Endothelial cell of umbilical vein (primary cell): ENCODE results near the gene C4orf50.

ENCODE experiments used
- CTCF ChIP-seq, 2 donors: IDR thresholded peaks; 1 replicate in 1 of 2; 2 replicates in 1 of 2; pipeline ENCODE4 v1.5.1; 2011; ENCODE audit warnings: low read length in 2 of 2, mild to moderate bottlenecking in 2 of 2, moderate library complexity in 2 of 2, control low read depth in 1 of 2, inconsistent platforms in 1 of 2, low read depth in 1 of 2; ENCODE audit not compliant: insufficient read depth in 1 of 2; ENCODE audit errors: extremely low read depth in 1 of 2
- POLR2A ChIP-seq: IDR thresholded peaks from 2 replicates; pipeline ENCODE4 v1.6.1; 2012; ENCODE audit warnings: low read depth, mild to moderate bottlenecking, control low read depth, low read length
- TF ChIP-seq, protein P1 (sequence below): IDR thresholded peaks from 2 replicates; pipeline ENCODE4 v1.6.1; 2011; ENCODE audit not compliant: insufficient read depth, insufficient read length

DNA sequence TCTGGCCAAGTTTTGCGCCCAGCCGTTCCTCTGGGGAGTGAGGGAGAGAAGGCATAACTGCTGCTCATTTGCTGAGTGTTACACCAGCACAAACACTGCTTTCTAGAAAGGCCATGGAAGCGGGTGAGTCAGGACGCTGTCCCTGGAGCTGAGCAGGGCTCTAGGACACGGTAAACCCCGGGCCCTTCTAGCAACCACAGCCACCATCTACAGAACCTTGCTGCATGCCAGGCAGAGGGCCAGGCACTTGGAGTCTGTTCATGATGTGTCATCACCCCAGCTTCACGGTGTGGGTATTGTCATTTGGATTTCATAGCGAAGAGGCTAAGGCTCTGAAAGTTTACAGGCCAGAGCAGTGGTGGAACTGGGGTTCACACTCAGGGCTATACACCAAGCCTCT, 31.8 kb upstream of the C4orf50 start:
- TF ChIP-seq CTCF (IDR thresholded peaks at IDR 0.05; ENCODE audit: extremely low read depth in 1 of 2, insufficient read depth in 1 of 2, low read depth in 1 of 2, low read length in 2 of 2): no peak
- TF ChIP-seq, protein P1, sequence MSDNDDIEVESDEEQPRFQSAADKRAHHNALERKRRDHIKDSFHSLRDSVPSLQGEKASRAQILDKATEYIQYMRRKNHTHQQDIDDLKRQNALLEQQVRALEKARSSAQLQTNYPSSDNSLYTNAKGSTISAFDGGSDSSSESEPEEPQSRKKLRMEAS: no peak
- TF ChIP-seq POLR2A: no peak
